CD4-positive, alpha-beta T cell (primary cell): ENCODE results near the gene MET. TPM values are rescaled to one million over a fixed set of nuclear protein-coding genes. Genes with fewer than 3 reads are reported as not detected.

Source experiments
- ATAC-seq: fragments of 200-7000 bp; cut with Tn5 transposase; one replicate; pipeline ENCODE4 v1.10.0; 2022; ENCODE audit warnings: mild to moderate bottlenecking; ENCODE audit not compliant: poor library complexity
- CTCF ChIA-PET: fragments of 350-600 bp; sonication (Branson Sonifier 250); formaldehyde crosslinking; loops from one replicate; lab custom pipeline; 2021; ENCODE audit warnings: antibody characterized with exemption, inconsistent platforms; lab: Charles Lee
- POLR2A ChIA-PET: fragments of 350-600 bp; sonication (Branson Sonifier 250); formaldehyde crosslinking; loops from one replicate; lab custom pipeline; 2021; ENCODE audit warnings: antibody characterized with exemption, inconsistent platforms; lab: Charles Lee
- DNase-seq, 14 experiments: peaks; one replicate each; pipeline ENCODE4 v3.0.0-alpha.2; 2013 to 2020; ENCODE audit warnings: mixed read lengths in 2 of 14
- H3K27ac ChIP-seq, 2 donors: one replicate each; pipeline versions ENCODE4 v1.5.1 to v1.7.0; 2013; ENCODE audit warnings: low read length in 2 of 2, low read depth in 1 of 2, mild to moderate bottlenecking in 1 of 2
- H3K27me3 ChIP-seq, 2 experiments: 1 replicate in 1 of 2; 2 replicates in 1 of 2; pipeline versions ENCODE4 v1.6.1 to v1.7.0; 2013; ENCODE audit warnings: low read length in 2 of 2, control low read depth in 1 of 2, mild to moderate bottlenecking in 1 of 2, moderate library complexity in 1 of 2; ENCODE audit not compliant: insufficient read depth in 2 of 2, control insufficient read depth in 1 of 2
- H3K36me3 ChIP-seq: one replicate; pipeline ENCODE4 v1.6.1; 2013; ENCODE audit warnings: low read length, control low read depth; ENCODE audit not compliant: insufficient read depth
- H3K4me1 ChIP-seq: one replicate; pipeline ENCODE4 v1.6.1; 2013; ENCODE audit warnings: low read length, control low read depth; ENCODE audit not compliant: insufficient read depth
- H3K4me3 ChIP-seq: one replicate; pipeline ENCODE4 v1.5.1; 2013; ENCODE audit warnings: mild to moderate bottlenecking, low read length, moderate library complexity
- H3K9me3 ChIP-seq, 2 experiments: 1 replicate in 1 of 2; 2 replicates in 1 of 2; pipeline versions ENCODE4 v1.6.1 to v1.7.0; 2013; ENCODE audit warnings: low read length in 2 of 2, mild to moderate bottlenecking in 2 of 2, control low read depth in 1 of 2, moderate library complexity in 1 of 2; ENCODE audit not compliant: control insufficient read depth in 1 of 2, insufficient read depth in 1 of 2
- H3K27ac Mint-ChIP-seq: one replicate; pipeline ENCODE4 v1.8.0; 2020; ENCODE audit warnings: mixed read lengths
- H3K27me3 Mint-ChIP-seq: one replicate; pipeline ENCODE4 v1.8.0; 2021; ENCODE audit warnings: mixed read lengths
- H3K36me3 Mint-ChIP-seq: one replicate; pipeline ENCODE4 v1.8.0; 2021; ENCODE audit warnings: low read depth, mixed read lengths
- H3K4me1 Mint-ChIP-seq: one replicate; pipeline ENCODE4 v1.8.0; 2021; ENCODE audit warnings: low read depth, mixed read lengths
- H3K4me3 Mint-ChIP-seq: one replicate; pipeline ENCODE4 v1.8.0; 2020; ENCODE audit warnings: mild to moderate bottlenecking, mixed read lengths
- H3K9me3 Mint-ChIP-seq: one replicate; pipeline ENCODE4 v1.8.0; 2020; ENCODE audit warnings: mixed read lengths
- intact Hi-C, 2 experiments: fragments of 100-400 bp; cut with DNase I in 1 of 2; cut with micrococcal nuclease in 1 of 2; formaldehyde crosslinking; loops; one replicate each; pipeline versions ENCODE4 v1.15.1 to v1.9.0; 2023 to 2025; cut with DNase I, micrococcal nuclease
- total RNA-seq, 174 experiments: library from RNA in 2 of 174; stranded (reverse) in 2 of 174; gene quantifications; one replicate each; pipeline ENCODE4 v1.2.3 and lab custom pipeline; 2021 to 2026
- TF ChIP-seq, protein P1 (sequence below): fragments of 200-600 bp; IDR thresholded peaks from one replicate; pipeline ENCODE4 v1.8.0; 2022; ENCODE audit warnings: antibody characterized with exemption, mild to moderate bottlenecking

MET gene
- total RNA-seq, 2 experiments from 2014 or later: 0.14 TPM; not detected in 1

DNA sequence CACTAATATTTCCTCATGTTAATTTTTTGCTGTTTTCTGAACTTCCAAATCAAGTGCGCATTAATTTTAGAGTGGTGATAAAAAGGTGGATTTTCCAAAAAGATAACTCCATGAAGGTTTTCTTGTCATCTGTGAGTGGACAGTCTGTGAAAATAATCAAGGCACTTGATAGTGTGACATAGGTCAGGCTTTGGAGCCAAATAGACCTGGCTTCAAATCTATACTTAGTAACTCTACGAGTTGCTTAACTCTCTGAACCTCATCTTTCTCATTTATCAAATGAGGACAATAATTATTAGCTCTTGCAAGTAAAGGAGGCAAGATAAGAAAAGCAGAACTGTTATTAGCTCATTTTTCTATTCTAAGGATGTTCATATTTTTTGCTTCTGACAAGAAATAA is 24.7 kb upstream of the MET start:
- CTCF ChIA-PET: no interaction called here
- no peak for ATAC-seq
- TF ChIP-seq, protein P1, sequence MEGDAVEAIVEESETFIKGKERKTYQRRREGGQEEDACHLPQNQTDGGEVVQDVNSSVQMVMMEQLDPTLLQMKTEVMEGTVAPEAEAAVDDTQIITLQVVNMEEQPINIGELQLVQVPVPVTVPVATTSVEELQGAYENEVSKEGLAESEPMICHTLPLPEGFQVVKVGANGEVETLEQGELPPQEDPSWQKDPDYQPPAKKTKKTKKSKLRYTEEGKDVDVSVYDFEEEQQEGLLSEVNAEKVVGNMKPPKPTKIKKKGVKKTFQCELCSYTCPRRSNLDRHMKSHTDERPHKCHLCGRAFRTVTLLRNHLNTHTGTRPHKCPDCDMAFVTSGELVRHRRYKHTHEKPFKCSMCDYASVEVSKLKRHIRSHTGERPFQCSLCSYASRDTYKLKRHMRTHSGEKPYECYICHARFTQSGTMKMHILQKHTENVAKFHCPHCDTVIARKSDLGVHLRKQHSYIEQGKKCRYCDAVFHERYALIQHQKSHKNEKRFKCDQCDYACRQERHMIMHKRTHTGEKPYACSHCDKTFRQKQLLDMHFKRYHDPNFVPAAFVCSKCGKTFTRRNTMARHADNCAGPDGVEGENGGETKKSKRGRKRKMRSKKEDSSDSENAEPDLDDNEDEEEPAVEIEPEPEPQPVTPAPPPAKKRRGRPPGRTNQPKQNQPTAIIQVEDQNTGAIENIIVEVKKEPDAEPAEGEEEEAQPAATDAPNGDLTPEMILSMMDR: no peak

DNA sequence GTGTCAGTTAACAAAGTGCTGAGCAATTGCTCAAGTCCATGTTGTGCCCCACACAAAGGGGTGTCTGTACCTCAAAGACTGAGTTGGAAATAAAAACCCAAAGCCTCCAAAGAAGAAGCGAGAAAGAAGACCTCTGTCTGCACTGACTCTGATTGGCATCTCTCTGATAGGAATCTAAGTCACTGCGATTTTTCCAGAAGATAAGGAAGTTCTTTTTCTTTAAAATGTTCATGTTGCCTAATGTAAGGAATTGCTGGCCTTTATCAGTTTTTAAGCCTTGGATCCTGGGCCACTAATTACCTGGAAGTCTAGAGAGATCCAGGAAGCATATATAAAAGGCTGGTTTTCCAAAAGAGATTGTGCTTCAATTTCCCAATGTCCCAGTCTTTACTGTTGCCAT is 24.1 kb upstream of the MET start:
- TF ChIP-seq, protein P1: no peak
- Histone ChIP-seq H3K4me1 (no peaks in the 10 kb centered on the region), H3K27ac (no peak overlapping the region), H3K27me3 (no peaks in the 10 kb centered on the region), H3K36me3 (no peaks in the 10 kb centered on the region), H3K9me3 (no peaks in the 10 kb centered on the region), H3K4me3 (no peak overlapping the region)
- H3K4me3 Mint-ChIP-seq: no peak overlapping the region
- CTCF ChIA-PET: no interaction called here
- intact Hi-C loops: no loop called here
- no peaks in the 10 kb centered on the region for H3K9me3 Mint-ChIP-seq
- peaks cover 23% of the 10 kb centered on the region for H3K27me3 Mint-ChIP-seq
- H3K36me3 Mint-ChIP-seq: no peaks in the 10 kb centered on the region
- no peak for ATAC-seq
- POLR2A ChIA-PET: no interaction called here
- H3K4me1 Mint-ChIP-seq: no peaks in the 10 kb centered on the region
- no peak for DNase-seq
- H3K27ac Mint-ChIP-seq: no peak overlapping the region

More for the DNA sequence above, 24.7 kb upstream of the MET start:
- no peaks in the 10 kb centered on the region for H3K9me3 ChIP-seq
- Mint-ChIP-seq H3K4me3 (no peak overlapping the region), H3K27me3 (peaks cover 27% of the 10 kb centered on the region), H3K9me3 (no peaks in the 10 kb centered on the region), H3K27ac (no peak overlapping the region), H3K36me3 (no peaks in the 10 kb centered on the region), H3K4me1 (no peaks in the 10 kb centered on the region)
- intact Hi-C loops: no loop called here
- H3K4me3 ChIP-seq: no peak overlapping the region
- H3K27ac ChIP-seq: no peak overlapping the region
- no peaks in the 10 kb centered on the region for H3K36me3 ChIP-seq
- H3K4me1 ChIP-seq: no peaks in the 10 kb centered on the region
- POLR2A ChIA-PET: no interaction called here
- DNase-seq: no peak
- no peaks in the 10 kb centered on the region for H3K27me3 ChIP-seq

GRCh38 chr7:116650436-116650835 is 21.6 kb upstream of the MET start:
- Histone ChIP-seq H3K4me3 (no peak overlapping the region), H3K27me3 (no peaks in the 10 kb centered on the region), H3K4me1 (no peaks in the 10 kb centered on the region), H3K27ac (no peak overlapping the region), H3K36me3 (no peaks in the 10 kb centered on the region), H3K9me3 (no peaks in the 10 kb centered on the region)
- ChIA-PET CTCF (no interaction called here), POLR2A (no interaction called here)
- ATAC-seq (no peak), DNase-seq (no peak)
- H3K9me3 Mint-ChIP-seq: no peaks in the 10 kb centered on the region
- TF ChIP-seq, protein P1: no peak
- H3K27me3 Mint-ChIP-seq: peaks cover 17% of the 10 kb centered on the region
- intact Hi-C loops: no loop called here
- H3K27ac Mint-ChIP-seq: no peak overlapping the region
- H3K4me3 Mint-ChIP-seq: no peak overlapping the region
- no peaks in the 10 kb centered on the region for H3K36me3 Mint-ChIP-seq
- H3K4me1 Mint-ChIP-seq: no peaks in the 10 kb centered on the region
